ENCODE measurements around the gene TWIST2.

DNA sequence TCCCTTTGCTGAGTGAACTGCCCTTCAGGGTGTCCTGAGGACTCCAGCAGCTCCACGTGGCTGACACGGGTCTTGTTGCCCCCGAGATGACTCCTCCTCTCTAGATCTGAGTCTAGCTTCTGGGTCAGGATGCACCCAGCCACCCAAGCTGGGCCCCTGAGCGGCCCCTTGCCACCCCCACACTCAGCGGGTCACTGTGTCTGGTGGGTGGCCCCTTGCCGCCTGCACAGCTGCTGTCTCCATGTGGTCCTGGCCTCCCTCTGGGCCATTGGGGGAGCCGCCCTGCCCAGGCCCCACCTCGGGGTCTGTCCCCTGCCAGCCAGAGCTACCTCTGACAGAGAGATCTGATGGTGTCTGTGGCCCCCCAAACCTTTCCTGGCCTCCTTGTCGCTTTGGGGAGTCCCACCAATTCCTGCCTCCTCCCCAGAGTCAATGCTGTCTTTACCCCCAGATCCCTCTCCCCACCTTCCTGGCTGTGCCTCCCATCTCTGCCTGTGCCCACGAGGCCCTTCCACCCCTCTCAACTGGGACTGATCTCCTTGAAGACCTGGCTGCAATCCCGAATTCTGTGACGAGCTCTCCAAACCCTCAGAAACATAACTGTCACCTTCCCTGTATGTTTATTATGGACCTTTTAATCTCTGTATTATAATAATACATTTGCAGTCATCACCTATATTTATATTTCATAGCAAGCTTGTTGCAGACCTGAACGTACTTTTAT, 46.5 kb downstream of the TWIST2 start:
- TF ChIP-seq, protein P1, sequence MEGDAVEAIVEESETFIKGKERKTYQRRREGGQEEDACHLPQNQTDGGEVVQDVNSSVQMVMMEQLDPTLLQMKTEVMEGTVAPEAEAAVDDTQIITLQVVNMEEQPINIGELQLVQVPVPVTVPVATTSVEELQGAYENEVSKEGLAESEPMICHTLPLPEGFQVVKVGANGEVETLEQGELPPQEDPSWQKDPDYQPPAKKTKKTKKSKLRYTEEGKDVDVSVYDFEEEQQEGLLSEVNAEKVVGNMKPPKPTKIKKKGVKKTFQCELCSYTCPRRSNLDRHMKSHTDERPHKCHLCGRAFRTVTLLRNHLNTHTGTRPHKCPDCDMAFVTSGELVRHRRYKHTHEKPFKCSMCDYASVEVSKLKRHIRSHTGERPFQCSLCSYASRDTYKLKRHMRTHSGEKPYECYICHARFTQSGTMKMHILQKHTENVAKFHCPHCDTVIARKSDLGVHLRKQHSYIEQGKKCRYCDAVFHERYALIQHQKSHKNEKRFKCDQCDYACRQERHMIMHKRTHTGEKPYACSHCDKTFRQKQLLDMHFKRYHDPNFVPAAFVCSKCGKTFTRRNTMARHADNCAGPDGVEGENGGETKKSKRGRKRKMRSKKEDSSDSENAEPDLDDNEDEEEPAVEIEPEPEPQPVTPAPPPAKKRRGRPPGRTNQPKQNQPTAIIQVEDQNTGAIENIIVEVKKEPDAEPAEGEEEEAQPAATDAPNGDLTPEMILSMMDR (IDR thresholded peaks at IDR 0.05), result no peak
- TF ChIP-seq POLR2AphosphoS5 (IDR thresholded peaks at IDR 0.05) (no peak), EP300 (IDR thresholded peaks at IDR 0.05) (no peak)
